Natural killer cell (primary cell): ENCODE results near the gene KRTAP21-1. TPM values are rescaled to one million over a fixed set of nuclear protein-coding genes. Genes with fewer than 3 reads are reported as not detected.

Experiments used
- ATAC-seq, 3 donors: fragments of 150-1000 bp in 2 of 3; fragments of 200-7000 bp in 1 of 3; cut with Tn5 transposase; 1 replicate in 1 of 3; 2 replicates in 2 of 3; pipeline ENCODE4 v1.10.0; 2021; ENCODE audit warnings: mild to moderate bottlenecking in 2 of 3, moderate library complexity in 2 of 3
- DNase-seq, 2 donors: peaks; one replicate each; pipeline versions ENCODE4 v3.0.0 to v3.0.0-alpha.2; 2013 to 2021; ENCODE audit warnings: mixed read lengths in 1 of 2
- H3K27ac ChIP-seq: one replicate; pipeline ENCODE4 v1.5.1; 2013; ENCODE audit warnings: mild to moderate bottlenecking, low read length
- H3K27me3 ChIP-seq: one replicate; pipeline ENCODE4 v1.6.1; 2013; ENCODE audit warnings: low read length; ENCODE audit not compliant: control insufficient read depth, insufficient read depth
- H3K36me3 ChIP-seq: one replicate; pipeline ENCODE4 v1.6.1; 2013; ENCODE audit warnings: low read length; ENCODE audit not compliant: control insufficient read depth, insufficient read depth
- H3K4me1 ChIP-seq: one replicate; pipeline ENCODE4 v1.6.1; 2013; ENCODE audit warnings: low read length; ENCODE audit not compliant: control insufficient read depth, insufficient read depth
- H3K4me3 ChIP-seq: one replicate; pipeline ENCODE4 v1.5.1; 2013; ENCODE audit warnings: low read length
- H3K9me3 ChIP-seq: one replicate; pipeline ENCODE4 v1.6.1; 2013; ENCODE audit warnings: low read length; ENCODE audit not compliant: control insufficient read depth, insufficient read depth
- H3K27ac Mint-ChIP-seq, 2 donors: one replicate each; pipeline ENCODE4 v1.8.0; 2022; ENCODE audit warnings: mild to moderate bottlenecking in 2 of 2, mixed read lengths in 2 of 2, moderate library complexity in 1 of 2
- H3K27me3 Mint-ChIP-seq, 2 donors: one replicate each; pipeline ENCODE4 v1.8.0; 2022; ENCODE audit warnings: low read depth in 2 of 2, mixed read lengths in 2 of 2
- H3K36me3 Mint-ChIP-seq: one replicate; pipeline ENCODE4 v1.8.0; 2022; ENCODE audit warnings: mixed read lengths
- H3K4me1 Mint-ChIP-seq, 2 donors: one replicate each; pipeline ENCODE4 v1.8.0; 2022; ENCODE audit warnings: mixed read lengths in 2 of 2
- H3K4me3 Mint-ChIP-seq: one replicate; pipeline ENCODE4 v1.8.0; 2022; ENCODE audit warnings: mild to moderate bottlenecking, moderate library complexity, mixed read lengths
- H3K9me3 Mint-ChIP-seq, 2 donors: one replicate each; pipeline ENCODE4 v1.8.0; 2022; ENCODE audit warnings: mixed read lengths in 2 of 2
- CTCF ChIP-seq: fragments of 200-600 bp; IDR thresholded peaks from one replicate; pipeline ENCODE4 v1.8.0; 2022; ENCODE audit warnings: antibody characterized with exemption
- WGBS: methylation state at CpG from one replicate; pipeline ENCODE4 v1.1.7; 2013; ENCODE audit warnings: missing lambda C conversion rate; ENCODE audit not compliant: insufficient coverage; 5-methylcytosine and 5-hydroxymethylcytosine counted together
- intact Hi-C: fragments of 100-400 bp; cut with micrococcal nuclease; formaldehyde crosslinking; loops from one replicate; pipeline ENCODE4 v1.14.2; 2022
- total RNA-seq, 4 donors: library from RNA; stranded (reverse); fragments of 120-200 nt in 1 of 4; gene quantifications; one replicate each; pipeline versions ENCODE4 v1.2.3 to v1.2.4, GENCODE V29; 2013 to 2022

The KRTAP21-1 gene
- total RNA-seq, 3 donors from 2014 or later (not counting 1 experiment from before 2014, with no cell fraction given): not detected

GRCh38 chr21:30713766-30714165 lies 41.5 kb downstream of the KRTAP21-1 start:
- H3K27me3 ChIP-seq: no peaks in the 10 kb centered on the region
- ATAC-seq (no peak), DNase-seq (no peak)
- Mint-ChIP-seq H3K4me3 (no peak overlapping the region), H3K27ac (no peak overlapping the region), H3K4me1 (no peaks in the 10 kb centered on the region), H3K9me3 (peaks cover 13 to 15% of the 10 kb centered on the region in 2 donors), H3K36me3 (no peaks in the 10 kb centered on the region), H3K27me3 (no peaks in the 10 kb centered on the region)
- intact Hi-C loops: no loop called here
- H3K36me3 ChIP-seq: no peaks in the 10 kb centered on the region
- 92% methylated on average over 3 of the region's 3 CpGs for WGBS
- no peak overlapping the region for H3K27ac ChIP-seq
- H3K4me1 ChIP-seq: no peaks in the 10 kb centered on the region
- no peaks in the 10 kb centered on the region for H3K9me3 ChIP-seq
- no peak overlapping the region for H3K4me3 ChIP-seq
- no peak for TF ChIP-seq CTCF

- no peaks in the 10 kb centered on the region for H3K4me1 ChIP-seq
- no peak overlapping the region for H3K4me3 Mint-ChIP-seq
- 38% methylated on average over 3 of the region's 3 CpGs for WGBS
- no peak overlapping the region for H3K4me3 ChIP-seq
- peaks cover 11 to 12% of the 10 kb centered on the region in 2 donors for H3K9me3 Mint-ChIP-seq
- intact Hi-C loops: no loop called here
- no peaks in the 10 kb centered on the region for H3K36me3 Mint-ChIP-seq
- H3K27me3 ChIP-seq: no peaks in the 10 kb centered on the region
- ATAC-seq (no peak), DNase-seq (no peak)
- H3K4me1 Mint-ChIP-seq: no peaks in the 10 kb centered on the region
- H3K36me3 ChIP-seq: no peaks in the 10 kb centered on the region
- no peaks in the 10 kb centered on the region for H3K9me3 ChIP-seq
- no peak for TF ChIP-seq CTCF
- H3K27me3 Mint-ChIP-seq: no peaks in the 10 kb centered on the region
- no peak overlapping the region for H3K27ac Mint-ChIP-seq
- no peak overlapping the region for H3K27ac ChIP-seq
Observed at GRCh38 chr21:30710499-30710898, 44.7 kb downstream of the KRTAP21-1 start.

- H3K27me3 Mint-ChIP-seq: no peaks in the 10 kb centered on the region
- intact Hi-C loops: no loop called here
- H3K27ac ChIP-seq: no peak overlapping the region
Observed at GRCh38 chr21:30707409-30707808, 47.8 kb downstream of the KRTAP21-1 start.

More at GRCh38 chr21:30707409-30707808, 47.8 kb downstream of the KRTAP21-1 start:
- no peaks in the 10 kb centered on the region for H3K4me1 Mint-ChIP-seq
- TF ChIP-seq CTCF: no peak
- no peak for DNase-seq
- H3K36me3 Mint-ChIP-seq: no peaks in the 10 kb centered on the region
- H3K4me3 Mint-ChIP-seq: no peak overlapping the region
- H3K9me3 Mint-ChIP-seq: peaks cover 8 to 14% of the 10 kb centered on the region in 2 donors
- no peaks in the 10 kb centered on the region for H3K4me1 ChIP-seq
- H3K27ac Mint-ChIP-seq: no peak overlapping the region
- no peaks in the 10 kb centered on the region for H3K36me3 ChIP-seq
- no peak overlapping the region for H3K4me3 ChIP-seq
- no peaks in the 10 kb centered on the region for H3K27me3 ChIP-seq
- no peaks in the 10 kb centered on the region for H3K9me3 ChIP-seq
- no peak for ATAC-seq

Other genes with a start within 250 kb of the KRTAP21-1 start
- gene KRTAP19-6, start 213.6 kb downstream of the KRTAP21-1 start, total RNA-seq: not detected
- gene KRTAP19-7, start 194.1 kb downstream of the KRTAP21-1 start, total RNA-seq: not detected
- gene KRTAP22-2, start 165.0 kb downstream of the KRTAP21-1 start, total RNA-seq: not detected
- gene KRTAP6-3, start 163.0 kb downstream of the KRTAP21-1 start, total RNA-seq: not detected
- gene KRTAP6-2, start 156.5 kb downstream of the KRTAP21-1 start, total RNA-seq: not detected
- not detected for gene KRTAP22-1, start 154.3 kb downstream of the KRTAP21-1 start, total RNA-seq
- not detected for gene KRTAP6-1, start 141.5 kb downstream of the KRTAP21-1 start, total RNA-seq
- not detected for gene KRTAP20-1, start 139.0 kb downstream of the KRTAP21-1 start, total RNA-seq
- not detected for gene KRTAP20-4, start 134.8 kb downstream of the KRTAP21-1 start, total RNA-seq
- gene KRTAP20-2, start 120.2 kb downstream of the KRTAP21-1 start, total RNA-seq: not detected
- gene KRTAP20-3, start 112.6 kb downstream of the KRTAP21-1 start, total RNA-seq: not detected
- not detected for gene KRTAP21-3, start 36.7 kb downstream of the KRTAP21-1 start, total RNA-seq
- not detected for gene KRTAP21-2, start 8.2 kb downstream of the KRTAP21-1 start, total RNA-seq
- not detected for gene KRTAP8-1, start 57.8 kb upstream of the KRTAP21-1 start, total RNA-seq
- gene KRTAP7-1, start 74.3 kb upstream of the KRTAP21-1 start, total RNA-seq: not detected
- gene KRTAP11-1, start 126.2 kb upstream of the KRTAP21-1 start, total RNA-seq: not detected